NCI-H2107 (cell line): ENCODE data around the gene NUDCD3.
"Not testable (repeated sequence)": the region's sequence is repeated elsewhere in the genome, so short reads cannot be mapped to it uniquely, and the experiment has no call there.

Experiments used
- DNase-seq: peaks from one replicate; lab custom pipeline; 2025; lab: John Stamatoyannopoulos, UW

The NUDCD3 gene

DNA sequence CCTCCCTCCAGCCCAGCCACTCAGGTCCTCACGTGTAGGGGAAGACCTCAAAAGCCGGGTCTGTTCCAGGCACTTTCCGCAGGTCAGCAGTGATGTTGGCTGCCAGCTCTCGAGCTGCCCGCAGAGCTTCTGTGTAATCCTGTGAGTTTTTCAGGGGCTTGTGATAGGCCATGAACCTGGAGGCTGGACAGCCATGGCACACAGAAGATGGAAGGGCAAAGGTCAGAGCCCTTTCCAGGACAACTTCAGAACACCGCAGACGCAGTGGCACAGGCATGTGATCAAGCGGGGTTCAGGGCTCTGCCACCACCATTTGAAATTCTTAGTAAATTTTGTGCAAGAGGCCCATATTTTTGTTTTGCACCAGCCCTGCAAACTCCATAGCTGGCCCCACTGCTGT is 26.7 kb upstream of the NUDCD3 start:
- DNase-seq, result no peak

GRCh38 chr7:44515590-44516268 is 25.3 kb upstream of the NUDCD3 start:
- no peak for DNase-seq

GRCh38 chr7:44512736-44513135 is 22.3 kb upstream of the NUDCD3 start:
- no peak for DNase-seq

DNA sequence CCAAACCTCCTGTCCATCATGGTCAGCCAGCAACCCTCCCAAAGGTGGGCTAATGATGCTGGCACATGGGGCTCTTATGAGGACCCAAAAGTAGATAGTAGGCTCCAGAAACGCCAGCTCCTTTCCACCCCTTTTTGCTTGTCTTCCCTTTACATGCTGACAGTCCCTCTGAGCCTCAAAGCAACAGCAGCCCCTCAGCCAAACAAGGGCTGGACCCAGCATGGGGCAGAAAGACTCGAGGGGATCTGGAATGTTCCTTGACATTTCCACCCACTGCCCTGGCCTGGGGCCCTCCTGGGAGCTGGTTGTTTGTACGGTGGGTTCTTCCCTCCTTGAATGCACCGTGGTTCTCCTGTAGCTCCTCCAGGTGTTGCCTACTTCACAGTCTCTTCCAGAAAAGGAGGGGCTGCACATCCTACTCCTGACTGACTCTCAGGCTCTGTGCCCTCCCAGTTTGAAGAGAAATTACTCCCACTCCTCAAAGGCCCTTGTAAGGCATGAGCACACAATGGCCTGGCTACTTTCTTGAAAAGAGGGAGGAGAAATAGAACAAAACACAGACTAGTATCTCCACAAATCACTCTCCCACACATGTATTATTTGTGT is 21.5 kb upstream of the NUDCD3 start:
- DNase-seq, result no peak

DNA sequence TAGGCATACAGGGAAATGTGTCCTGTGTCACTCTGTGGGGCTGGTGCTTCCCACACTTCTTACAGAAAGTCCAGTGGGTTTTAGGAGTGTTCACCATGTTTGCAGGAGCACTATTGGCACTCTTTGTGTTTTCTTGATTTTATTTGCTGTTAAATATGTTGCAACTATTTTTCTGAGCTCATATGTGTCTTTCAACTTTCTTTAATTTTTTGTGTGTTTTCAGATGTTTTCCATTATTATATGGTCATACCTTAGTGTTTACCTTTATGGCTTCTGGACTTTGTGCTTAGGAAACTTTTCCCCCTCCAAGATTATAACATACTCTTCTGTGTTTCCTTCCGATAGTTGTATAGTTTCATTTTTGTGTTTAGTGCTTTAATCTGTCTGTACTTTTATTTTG is 20.8 kb upstream of the NUDCD3 start:
- DNase-seq, result no peak

- DNase-seq, result no peak
These were observed 18.0 kb upstream of the NUDCD3 start for GRCh38 chr7:44508328-44509030.

DNA sequence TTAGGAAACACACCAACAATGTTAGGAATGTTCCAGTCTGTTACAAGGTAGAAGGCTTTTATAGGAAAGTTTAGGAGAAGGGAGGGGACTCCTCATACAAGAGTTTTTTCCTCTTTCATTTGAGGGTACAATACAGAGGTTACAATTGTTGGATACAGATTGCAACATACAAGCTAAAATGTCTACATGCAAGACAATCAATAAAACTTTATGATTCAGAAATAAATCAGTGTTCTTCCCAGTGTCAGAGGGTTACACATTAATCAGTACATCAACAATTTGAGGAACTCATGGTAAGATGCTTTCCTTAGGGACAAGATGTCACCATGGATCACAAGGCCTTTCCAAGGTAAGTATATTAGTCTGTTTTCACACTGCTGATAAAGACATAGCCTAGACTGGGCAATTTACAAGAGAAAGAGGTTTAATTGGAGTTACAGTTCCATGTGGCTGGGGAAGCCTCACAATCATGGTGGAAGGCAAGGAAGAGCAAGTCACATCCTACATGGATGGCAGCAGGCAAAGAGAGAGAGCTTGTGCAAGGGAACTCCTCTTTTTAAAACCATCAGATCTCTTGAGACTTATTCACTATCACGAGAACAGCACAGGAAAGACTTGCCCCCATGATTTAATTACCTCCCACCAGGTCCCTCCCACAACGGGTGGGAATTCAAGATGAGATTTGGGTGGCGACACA is 16.3 kb upstream of the NUDCD3 start:
- DNase-seq, result not testable (repeated sequence)

GRCh38 chr7:44505595-44505994 is 15.1 kb upstream of the NUDCD3 start:
- no peak for DNase-seq

- no peak for DNase-seq
These were observed 7.9 kb upstream of the NUDCD3 start for GRCh38 chr7:44498230-44498954.

DNA sequence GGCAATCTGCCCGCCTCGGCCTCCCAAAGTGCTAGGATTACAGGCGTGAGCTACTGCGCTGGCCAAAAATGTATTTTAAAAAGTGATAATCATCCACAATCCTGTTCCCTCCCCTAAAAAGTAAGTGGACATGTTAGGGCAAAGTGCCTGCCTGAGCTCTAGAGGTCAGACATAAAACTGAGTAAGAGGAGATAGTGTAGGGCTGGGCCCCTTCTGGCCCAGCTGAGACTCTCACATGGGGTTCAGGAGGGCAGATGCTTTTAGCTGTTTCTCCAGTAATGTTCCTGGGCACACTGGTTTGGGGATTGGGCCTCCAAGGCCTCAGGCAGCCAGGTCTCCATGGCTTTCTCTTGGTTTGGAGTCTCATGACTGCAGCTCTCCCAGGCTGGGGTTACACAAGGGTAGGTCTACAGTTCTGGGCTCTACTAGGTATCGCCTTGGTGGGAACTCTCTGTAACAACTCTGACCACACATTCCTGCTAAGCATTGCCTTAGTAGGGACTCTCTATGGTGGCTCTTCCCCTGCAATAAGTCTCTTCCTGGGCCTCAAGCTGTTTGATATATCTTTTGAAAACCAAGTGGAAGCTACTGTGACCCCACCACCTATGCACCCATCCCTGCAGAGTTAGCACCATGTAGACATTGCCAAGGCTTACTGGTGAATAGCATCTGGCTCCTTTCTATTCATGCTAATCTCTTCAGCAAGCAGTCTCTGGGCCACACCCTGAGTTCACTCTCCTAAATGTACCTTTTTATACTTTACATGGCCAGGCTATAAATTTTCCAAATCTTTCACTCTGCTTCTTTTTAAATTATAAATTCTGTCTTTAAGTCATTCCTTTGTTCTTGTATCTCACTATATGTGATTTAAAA is 6.9 kb upstream of the NUDCD3 start:
- no peak for DNase-seq

GRCh38 chr7:44496385-44496784 is 5.9 kb upstream of the NUDCD3 start:
- DNase-seq, result no peak

GRCh38 chr7:44494960-44495359 is 4.5 kb upstream of the NUDCD3 start:
- DNase-seq, result no peak

- no peak for DNase-seq
These were observed 771 bp upstream of the NUDCD3 start for GRCh38 chr7:44491229-44491628.

DNA sequence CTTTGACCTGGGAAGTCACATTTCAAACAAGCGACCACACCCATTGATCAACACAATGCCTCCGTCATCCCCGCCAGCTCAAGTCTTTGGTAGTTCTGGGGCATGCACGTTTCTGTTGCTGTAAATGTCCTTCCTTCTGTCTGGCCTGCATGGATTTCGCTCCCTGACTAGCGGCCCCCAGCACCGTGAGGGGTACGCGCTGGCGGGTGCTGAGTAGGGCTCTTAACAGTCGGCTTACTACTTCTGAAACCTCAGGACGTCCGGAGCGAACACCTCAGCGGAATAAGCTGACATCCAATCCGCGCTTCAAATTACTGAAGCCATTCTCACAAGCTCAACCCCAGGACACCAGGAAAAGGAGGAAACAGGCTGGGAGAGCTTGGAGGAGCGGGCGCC is 505 bp downstream of the NUDCD3 start:
- no peak for DNase-seq

DNA sequence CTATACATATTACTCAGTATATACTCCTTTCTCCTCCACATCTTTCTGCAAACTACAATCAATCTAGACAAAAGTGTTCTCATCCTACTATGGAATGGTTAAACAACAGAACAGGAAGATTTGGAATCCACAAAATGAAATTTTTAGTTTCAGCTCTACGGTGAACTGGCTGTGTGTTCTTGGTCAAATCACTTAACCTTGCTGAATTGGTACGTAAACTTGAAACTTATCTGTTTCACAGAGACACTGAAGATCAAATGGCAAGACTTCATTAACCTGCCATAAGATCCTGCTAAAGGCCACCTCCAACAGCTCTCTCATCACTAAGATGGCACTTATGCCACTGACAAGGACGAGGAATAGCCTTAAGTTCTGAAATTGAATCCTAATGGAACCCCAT is 1.5 kb downstream of the NUDCD3 start:
- no peak for DNase-seq

DNA sequence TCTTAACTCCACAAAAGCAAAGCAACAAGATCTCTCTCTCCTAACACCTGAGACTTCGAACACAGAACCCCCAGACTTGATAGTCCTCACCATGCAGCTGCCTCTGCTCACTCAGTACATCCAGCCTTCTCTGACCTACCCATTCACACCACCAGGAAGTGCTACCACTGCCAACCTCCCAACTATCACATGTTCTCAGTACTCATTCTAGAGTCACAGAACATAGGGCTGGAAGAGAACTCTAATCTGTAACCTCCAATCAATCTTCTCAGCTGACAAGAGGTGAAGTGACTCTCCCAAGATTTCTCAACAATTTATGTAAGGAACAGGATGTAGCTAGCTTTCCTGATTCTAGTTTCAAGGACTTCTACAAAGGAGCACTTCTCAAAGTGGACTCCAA is 3.8 kb downstream of the NUDCD3 start:
- no peak for DNase-seq

- no peak for DNase-seq
These were observed 4.5 kb downstream of the NUDCD3 start for GRCh38 chr7:44486001-44486400.

- no peak for DNase-seq
These were observed 5.8 kb downstream of the NUDCD3 start for GRCh38 chr7:44484482-44485313.

DNA sequence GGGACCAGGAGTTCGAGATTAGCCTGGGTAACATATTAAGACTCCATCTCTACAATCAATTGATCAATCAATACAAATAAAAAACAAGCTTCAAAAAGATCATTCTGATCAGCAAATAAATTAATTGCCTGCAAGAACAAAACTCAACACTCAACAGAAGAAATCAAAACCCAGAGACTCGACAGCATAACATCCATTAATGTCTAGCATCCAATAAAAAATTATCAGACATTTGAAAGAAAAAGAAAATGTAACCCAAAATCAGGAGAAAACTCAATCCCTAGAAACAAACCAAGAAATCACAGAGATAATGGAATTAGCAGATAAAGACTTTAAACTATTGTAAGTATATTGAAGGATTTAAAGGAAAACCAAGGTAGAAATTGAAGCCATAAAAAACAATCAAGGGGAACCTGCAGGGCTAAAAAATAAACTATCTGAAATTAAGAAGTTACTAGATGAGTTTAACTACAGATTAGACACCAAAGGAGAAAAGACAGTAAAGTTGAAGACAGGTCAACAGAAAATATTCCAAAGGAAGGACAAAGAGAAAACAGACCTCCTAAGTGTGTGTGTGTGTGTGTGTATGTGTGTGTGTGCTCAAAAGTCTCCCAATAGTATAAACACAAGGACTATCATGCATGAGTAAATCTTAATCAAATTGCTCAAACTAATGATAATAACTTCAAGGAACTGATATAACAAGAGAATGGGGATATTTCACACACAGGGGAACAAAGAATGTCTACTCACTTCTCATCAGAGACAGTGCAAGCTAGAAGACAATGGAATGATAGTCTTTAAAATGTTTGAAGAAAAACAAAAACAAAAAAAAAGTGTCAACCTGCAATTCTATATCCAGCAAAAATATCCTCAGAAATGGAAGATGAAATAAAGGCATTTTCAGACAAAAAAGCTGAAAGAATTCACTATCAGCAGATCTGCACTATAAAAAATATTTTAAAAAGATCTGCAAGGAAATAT is 7.7 kb downstream of the NUDCD3 start:
- DNase-seq, result no peak
